ENCODE data around the gene ARFGAP3.

Gene ARFGAP3

GRCh38 chr22:42856865-42857704, at the start of gene ARFGAP3:
TSS of gene ARFGAP3 (minus strand) at chr22:42857273. CDS start at chr22:42857182, 91 bp downstream.
- Mint-ChIP-seq H3K4me1 (ENCODE audit: low read depth) (peaks cover 36% of the 10 kb centered on the region), H3K27me3 (no peaks in the 10 kb centered on the region), H3K36me3 (ENCODE audit: low read depth) (peaks cover 10% of the 10 kb centered on the region), H3K27ac (peak within 1 kb of the TSS; percentile 92), H3K4me3 (peak within 1 kb of the TSS; percentile 91), H3K9me3 (peaks cover 3% of the 10 kb centered on the region)

- Mint-ChIP-seq H3K9me3 (no peaks in the 10 kb centered on the region), H3K4me3 (no peak overlapping the region), H3K27ac (no peak overlapping the region), H3K27me3 (no peaks in the 10 kb centered on the region), H3K4me1 (ENCODE audit: low read depth) (no peaks in the 10 kb centered on the region), H3K36me3 (ENCODE audit: low read depth) (peaks cover 4% of the 10 kb centered on the region)
These were observed 48.7 kb upstream of the ARFGAP3 start for GRCh38 chr22:42905702-42906183.

- peaks cover 4% of the 10 kb centered on the region for H3K36me3 Mint-ChIP-seq (ENCODE audit: low read depth)
- no peaks in the 10 kb centered on the region for H3K4me1 Mint-ChIP-seq (ENCODE audit: low read depth)
- H3K9me3 Mint-ChIP-seq = no peaks in the 10 kb centered on the region
- H3K27me3 Mint-ChIP-seq = no peaks in the 10 kb centered on the region
- no peak overlapping the region for H3K27ac Mint-ChIP-seq
- H3K4me3 Mint-ChIP-seq = no peak overlapping the region
These were observed 48.1 kb upstream of the ARFGAP3 start for GRCh38 chr22:42905217-42905616.

- Mint-ChIP-seq H3K4me3 (no peak overlapping the region), H3K36me3 (ENCODE audit: low read depth) (peaks cover 4% of the 10 kb centered on the region), H3K27ac (no peak overlapping the region), H3K27me3 (no peaks in the 10 kb centered on the region), H3K4me1 (ENCODE audit: low read depth) (no peaks in the 10 kb centered on the region), H3K9me3 (no peaks in the 10 kb centered on the region)
These were observed 47.0 kb upstream of the ARFGAP3 start for GRCh38 chr22:42904050-42904449.

- Mint-ChIP-seq H3K36me3 (ENCODE audit: low read depth) (peaks cover 4% of the 10 kb centered on the region), H3K4me1 (ENCODE audit: low read depth) (no peaks in the 10 kb centered on the region), H3K9me3 (no peaks in the 10 kb centered on the region), H3K4me3 (no peak overlapping the region), H3K27ac (no peak overlapping the region), H3K27me3 (no peaks in the 10 kb centered on the region)
These were observed 45.9 kb upstream of the ARFGAP3 start for GRCh38 chr22:42902875-42903510.

- H3K27me3 Mint-ChIP-seq = no peaks in the 10 kb centered on the region
- no peaks in the 10 kb centered on the region for H3K9me3 Mint-ChIP-seq
- no peak overlapping the region for H3K27ac Mint-ChIP-seq
- no peak overlapping the region for H3K4me3 Mint-ChIP-seq
- peaks cover 4% of the 10 kb centered on the region for H3K36me3 Mint-ChIP-seq (ENCODE audit: low read depth)
- peaks cover 5% of the 10 kb centered on the region for H3K4me1 Mint-ChIP-seq (ENCODE audit: low read depth)
These were observed 44.9 kb upstream of the ARFGAP3 start for GRCh38 chr22:42901790-42902508.

GRCh38 chr22:42897960-42898359, 40.9 kb upstream of the ARFGAP3 start:
- H3K4me1 Mint-ChIP-seq (ENCODE audit: low read depth) = peaks cover 36% of the 10 kb centered on the region
- H3K27ac Mint-ChIP-seq = no peak overlapping the region
- no peak overlapping the region for H3K4me3 Mint-ChIP-seq
- no peaks in the 10 kb centered on the region for H3K9me3 Mint-ChIP-seq
- H3K36me3 Mint-ChIP-seq (ENCODE audit: low read depth) = no peaks in the 10 kb centered on the region
- no peaks in the 10 kb centered on the region for H3K27me3 Mint-ChIP-seq

- Mint-ChIP-seq H3K9me3 (no peaks in the 10 kb centered on the region), H3K27me3 (no peaks in the 10 kb centered on the region), H3K27ac (peak overlapping the region; percentile 57), H3K4me3 (peak overlapping the region; percentile 21), H3K36me3 (ENCODE audit: low read depth) (no peaks in the 10 kb centered on the region), H3K4me1 (ENCODE audit: low read depth) (peaks cover 39% of the 10 kb centered on the region)
These were observed 38.5 kb upstream of the ARFGAP3 start for GRCh38 chr22:42895541-42895981.

GRCh38 chr22:42895087-42895486, 38.0 kb upstream of the ARFGAP3 start:
- H3K27me3 Mint-ChIP-seq = no peaks in the 10 kb centered on the region

GRCh38 chr22:42893371-42894150, 36.5 kb upstream of the ARFGAP3 start:
- Mint-ChIP-seq H3K36me3 (ENCODE audit: low read depth) (no peaks in the 10 kb centered on the region), H3K4me1 (ENCODE audit: low read depth) (peaks cover 50% of the 10 kb centered on the region), H3K4me3 (no peak overlapping the region), H3K27me3 (no peaks in the 10 kb centered on the region), H3K27ac (no peak overlapping the region), H3K9me3 (no peaks in the 10 kb centered on the region)

More at GRCh38 chr22:42895087-42895486, 38.0 kb upstream of the ARFGAP3 start:
- Mint-ChIP-seq H3K4me1 (ENCODE audit: low read depth) (peaks cover 39% of the 10 kb centered on the region), H3K27ac (peak overlapping the region; percentile 57), H3K4me3 (peak overlapping the region; percentile 21), H3K9me3 (no peaks in the 10 kb centered on the region), H3K36me3 (ENCODE audit: low read depth) (no peaks in the 10 kb centered on the region)

GRCh38 chr22:42892571-42893316, 35.7 kb upstream of the ARFGAP3 start:
- Mint-ChIP-seq H3K4me3 (no peak overlapping the region), H3K4me1 (ENCODE audit: low read depth) (peaks cover 51% of the 10 kb centered on the region), H3K36me3 (ENCODE audit: low read depth) (no peaks in the 10 kb centered on the region), H3K9me3 (no peaks in the 10 kb centered on the region), H3K27ac (no peak overlapping the region), H3K27me3 (no peaks in the 10 kb centered on the region)

GRCh38 chr22:42892156-42892555, 35.1 kb upstream of the ARFGAP3 start:
- Mint-ChIP-seq H3K4me1 (ENCODE audit: low read depth) (peaks cover 46% of the 10 kb centered on the region), H3K27me3 (no peaks in the 10 kb centered on the region), H3K4me3 (no peak overlapping the region), H3K36me3 (ENCODE audit: low read depth) (no peaks in the 10 kb centered on the region), H3K27ac (no peak overlapping the region), H3K9me3 (no peaks in the 10 kb centered on the region)

- Mint-ChIP-seq H3K9me3 (no peaks in the 10 kb centered on the region), H3K27me3 (no peaks in the 10 kb centered on the region), H3K27ac (no peak overlapping the region), H3K36me3 (ENCODE audit: low read depth) (no peaks in the 10 kb centered on the region), H3K4me3 (no peak overlapping the region), H3K4me1 (ENCODE audit: low read depth) (peaks cover 45% of the 10 kb centered on the region)
These were observed 34.6 kb upstream of the ARFGAP3 start for GRCh38 chr22:42891696-42892095.

GRCh38 chr22:42891008-42891407, 33.9 kb upstream of the ARFGAP3 start:
- Mint-ChIP-seq H3K36me3 (ENCODE audit: low read depth) (no peaks in the 10 kb centered on the region), H3K4me3 (no peak overlapping the region), H3K9me3 (no peaks in the 10 kb centered on the region), H3K27ac (no peak overlapping the region), H3K4me1 (ENCODE audit: low read depth) (peaks cover 38% of the 10 kb centered on the region), H3K27me3 (no peaks in the 10 kb centered on the region)

Measured in stimulated activated naive CD8-positive, alpha-beta T cell treated with anti-CD3 and anti-CD28 coated beads, Interleukin-15, Interleukin-2, amounts not matched to agents 100 ng/mL and 50 ng/mL, for 24 hours (primary cell).